H9 (cell line): ENCODE data around the gene ACAD10. TPM values are rescaled to one million over a fixed set of nuclear protein-coding genes. Genes with fewer than 3 reads are reported as not detected.

ENCODE experiments used
- DNase-seq: peaks from one replicate; pipeline ENCODE4 v3.0.0-alpha.2; 2017
- H2AFZ ChIP-seq: one replicate; pipeline ENCODE4 v1.6.1; 2013; ENCODE audit warnings: mild to moderate bottlenecking, low read length, control low read depth, moderate library complexity
- H2AK5ac ChIP-seq: 2 replicates; pipeline ENCODE4 v1.6.1; 2013; ENCODE audit warnings: low read length, control low read depth, mixed read lengths; ENCODE audit not compliant: insufficient read length
- H2BK120ac ChIP-seq: one replicate; pipeline ENCODE4 v1.6.1; 2013; ENCODE audit warnings: low read depth, mild to moderate bottlenecking, low read length, control low read depth, inconsistent platforms; ENCODE audit not compliant: poor library complexity, severe bottlenecking
- H2BK12ac ChIP-seq: 2 replicates; pipeline ENCODE4 v1.6.1; 2013; ENCODE audit warnings: low read length, control low read depth, mixed read lengths, low read depth; ENCODE audit not compliant: insufficient read length
- H2BK15ac ChIP-seq: 2 replicates; pipeline ENCODE4 v1.6.1; 2013; ENCODE audit warnings: low read depth, low read length, control low read depth
- H2BK20ac ChIP-seq: one replicate; pipeline ENCODE4 v1.6.1; 2013; ENCODE audit warnings: low read depth, mild to moderate bottlenecking, low read length, control low read depth, inconsistent platforms; ENCODE audit not compliant: poor library complexity, severe bottlenecking
- H2BK5ac ChIP-seq: 2 replicates; pipeline ENCODE4 v1.6.1; 2013; ENCODE audit warnings: low read length, control low read depth, mixed read lengths; ENCODE audit not compliant: insufficient read length
- H3K14ac ChIP-seq: 2 replicates; pipeline ENCODE4 v1.6.1; 2013; ENCODE audit warnings: low read length, control low read depth; ENCODE audit not compliant: insufficient read depth
- H3K18ac ChIP-seq: 2 replicates; pipeline ENCODE4 v1.6.1; 2013; ENCODE audit warnings: low read depth, mild to moderate bottlenecking, mixed read lengths, low read length, control low read depth; ENCODE audit not compliant: insufficient read length
- H3K23ac ChIP-seq: 2 replicates; pipeline ENCODE4 v1.6.1; 2013; ENCODE audit warnings: low read length, control low read depth, mixed read lengths, low read depth; ENCODE audit not compliant: insufficient read length
- H3K23me2 ChIP-seq: 2 replicates; pipeline ENCODE4 v1.6.1; 2013; ENCODE audit warnings: low read depth, mild to moderate bottlenecking, mixed read lengths, low read length, control low read depth; ENCODE audit not compliant: insufficient read length, poor library complexity, severe bottlenecking
- H3K27ac ChIP-seq: 2 replicates; pipeline ENCODE4 v1.5.1; 2013; ENCODE audit warnings: low read length, control low read depth, mixed read lengths, low read depth; ENCODE audit not compliant: insufficient read length
- H3K27me3 ChIP-seq: 2 replicates; pipeline ENCODE4 v1.6.1; 2013; ENCODE audit warnings: low read length, control low read depth, inconsistent platforms; ENCODE audit not compliant: insufficient read depth
- H3K4ac ChIP-seq: 2 replicates; pipeline ENCODE4 v1.6.1; 2013; ENCODE audit warnings: low read depth, mild to moderate bottlenecking, control low read depth, inconsistent platforms, low read length, moderate library complexity
- H3K4me1 ChIP-seq: 2 replicates; pipeline ENCODE4 v1.6.1; 2013; ENCODE audit warnings: low read length, control low read depth, inconsistent platforms; ENCODE audit not compliant: insufficient read depth
- H3K4me2 ChIP-seq: 2 replicates; pipeline ENCODE4 v1.6.1; 2013; ENCODE audit warnings: low read length, control low read depth, mixed read lengths; ENCODE audit not compliant: insufficient read length, insufficient read depth
- H3K56ac ChIP-seq: 2 replicates; pipeline ENCODE4 v1.6.1; 2013; ENCODE audit warnings: low read depth, mild to moderate bottlenecking, mixed read lengths, low read length, control low read depth; ENCODE audit not compliant: insufficient read length
- H3K79me1 ChIP-seq: 2 replicates; pipeline ENCODE4 v1.6.1; 2013; ENCODE audit warnings: low read depth, mild to moderate bottlenecking, moderate library complexity, low read length, control low read depth, inconsistent platforms; ENCODE audit not compliant: insufficient read depth, poor library complexity, severe bottlenecking
- H3K79me2 ChIP-seq: 2 replicates; pipeline ENCODE4 v1.6.1; 2013; ENCODE audit warnings: low read length, control low read depth, inconsistent platforms; ENCODE audit not compliant: insufficient read depth
- H3K9ac ChIP-seq: 2 replicates; pipeline ENCODE4 v1.6.1; 2013; ENCODE audit warnings: low read length, control low read depth, mixed read lengths; ENCODE audit not compliant: insufficient read length; ENCODE audit errors: extremely low read depth
- H3K9me3 ChIP-seq: one replicate; pipeline ENCODE4 v1.6.1; 2013; ENCODE audit warnings: low read depth, low read length, inconsistent platforms; ENCODE audit not compliant: control insufficient read depth
- H3T11ph ChIP-seq: one replicate; pipeline ENCODE4 v1.6.1; 2013; ENCODE audit warnings: mild to moderate bottlenecking, low read length, control low read depth, inconsistent platforms
- H4K20me1 ChIP-seq: one replicate; pipeline ENCODE4 v1.6.1; 2013; ENCODE audit not compliant: control insufficient read depth, insufficient read length, insufficient read depth
- H4K5ac ChIP-seq: 2 replicates; pipeline ENCODE4 v1.6.1; 2013; ENCODE audit warnings: low read depth, mild to moderate bottlenecking, mixed read lengths, low read length, control low read depth; ENCODE audit not compliant: insufficient read length
- H4K8ac ChIP-seq: replicated peaks from 2 replicates; pipeline ENCODE4 v1.6.1; 2013; ENCODE audit warnings: low read length, control low read depth, mixed read lengths, low read depth; ENCODE audit not compliant: insufficient read length
- H4K91ac ChIP-seq: 2 replicates; pipeline ENCODE4 v1.6.1; 2013; ENCODE audit warnings: low read depth, mild to moderate bottlenecking, moderate library complexity, mixed read lengths, low read length, control low read depth; ENCODE audit not compliant: insufficient read length
- H3K27ac Mint-ChIP-seq, 3 experiments: 2 replicates in 2 of 3; 3 replicates in 1 of 3; pipeline ENCODE4 v1.8.0; 2020 to 2021; ENCODE audit warnings: mixed read lengths in 3 of 3, mild to moderate bottlenecking in 1 of 3, moderate library complexity in 1 of 3
- H3K27me3 Mint-ChIP-seq: 2 replicates; pipeline ENCODE4 v1.8.0; 2021; ENCODE audit warnings: low read depth, mild to moderate bottlenecking, moderate library complexity, mixed read lengths
- H3K36me3 Mint-ChIP-seq, 3 experiments: 2 replicates in 2 of 3; 3 replicates in 1 of 3; pipeline ENCODE4 v1.8.0; 2020 to 2021; ENCODE audit warnings: low read depth in 3 of 3, mixed read lengths in 3 of 3; ENCODE audit not compliant: insufficient read depth in 1 of 3
- H3K4me1 Mint-ChIP-seq, 2 experiments: 2 replicates each; pipeline ENCODE4 v1.8.0; 2020; ENCODE audit warnings: mixed read lengths in 2 of 2
- H3K4me3 Mint-ChIP-seq, 2 experiments: 2 replicates in 1 of 2; 3 replicates in 1 of 2; pipeline ENCODE4 v1.8.0; 2020 to 2021; ENCODE audit warnings: mild to moderate bottlenecking in 2 of 2, mixed read lengths in 2 of 2, moderate library complexity in 1 of 2
- H3K9me3 Mint-ChIP-seq, 2 experiments: 2 replicates in 1 of 2; 3 replicates in 1 of 2; pipeline ENCODE4 v1.8.0; 2020; ENCODE audit warnings: mild to moderate bottlenecking in 2 of 2, mixed read lengths in 2 of 2, moderate library complexity in 1 of 2
- CTCF ChIP-seq: fragments of 200-600 bp; sonication (generic); conservative IDR thresholded peaks from 3 replicates; pipeline ENCODE4 v1.8.0; 2021; ENCODE audit warnings: antibody characterized with exemption, mild to moderate bottlenecking
- WGBS: extraction: QIAGEN DNeasy Blood & Tissue Kit; methylation state at CpG from one replicate; pipeline ENCODE4 v1.1.7; 2013; ENCODE audit warnings: missing lambda C conversion rate, low lambda C conversion rate, mixed read lengths; ENCODE audit not compliant: insufficient read length; ENCODE audit errors: extremely low coverage; 5-methylcytosine and 5-hydroxymethylcytosine counted together
- total RNA-seq: library from RNA; stranded (reverse); gene quantifications from 2 replicates; pipeline ENCODE4 v1.2.1, GENCODE V29; 2021

Gene ACAD10
- total RNA-seq, 1 experiment from 2014 or later, result 25.7 TPM

- no peaks in the 10 kb centered on the region for H3K4me1 Mint-ChIP-seq
- H3K9me3 Mint-ChIP-seq, result no peaks in the 10 kb centered on the region
- H4K8ac ChIP-seq, result no peak overlapping the region
- no peak overlapping the region for H3K56ac ChIP-seq
- peaks cover 9 to 48% (median 33%) of the 10 kb centered on the region in 3 experiments; a peak in 6 of 7 replicates for H3K36me3 Mint-ChIP-seq
- no peak overlapping the region for H3K27ac Mint-ChIP-seq
- no peak overlapping the region for H2BK12ac ChIP-seq
- no peak overlapping the region for H3K4ac ChIP-seq
- H3K4me3 Mint-ChIP-seq, result no peak overlapping the region
- H3K18ac ChIP-seq, result no peak overlapping the region
- no peaks in the 10 kb centered on the region for H3K9me3 ChIP-seq
- H3T11ph ChIP-seq, result no peak overlapping the region
- no peak overlapping the region for H2BK15ac ChIP-seq
- no peaks in the 10 kb centered on the region for H3K79me1 ChIP-seq
- no peak for TF ChIP-seq CTCF
- H2BK120ac ChIP-seq, result no peak overlapping the region
- H3K4me1 ChIP-seq, result no peaks in the 10 kb centered on the region
- no peak overlapping the region for H3K23ac ChIP-seq
- H2AK5ac ChIP-seq, result no peak overlapping the region
- H3K4me2 ChIP-seq, result no peak overlapping the region
- no peak overlapping the region for H3K9ac ChIP-seq
- no peaks in the 10 kb centered on the region for H3K79me2 ChIP-seq
- no peaks in the 10 kb centered on the region for H3K27me3 Mint-ChIP-seq
- WGBS, result no CpG with 5 or more reads among the region's 5 CpGs
- no peak overlapping the region for H4K5ac ChIP-seq
- no peak overlapping the region for H2BK20ac ChIP-seq
- H4K20me1 ChIP-seq, result no peaks in the 10 kb centered on the region
- H4K91ac ChIP-seq, result no peak overlapping the region
- H3K27ac ChIP-seq, result no peak overlapping the region
- H3K23me2 ChIP-seq, result no peaks in the 10 kb centered on the region
- no peak overlapping the region for H2BK5ac ChIP-seq
- no peak for DNase-seq
- no peak overlapping the region for H3K14ac ChIP-seq
- H2AFZ ChIP-seq, result no peak overlapping the region
- H3K27me3 ChIP-seq, result no peaks in the 10 kb centered on the region
Measured at GRCh38 chr12:111705672-111706071, 19.8 kb downstream of the ACAD10 start.
